NCI-H2171 treated with DMSO at 0.1 percent for 48 hours (cell line): Measurements from ENCODE around the gene PTGDS.
A peak's percentile ranks its signal among the peaks of the same experiment; 100 is the strongest.

Experiments
- DNase-seq: peaks from one replicate; lab custom pipeline; 2025; lab: John Stamatoyannopoulos, UW

The PTGDS gene

GRCh38 chr9:136977223-136977622 is at the start of gene PTGDS:
Gene PTGDS, plus strand, starts transcription at chr9:136977504. Its CDS starts 75 bp downstream, at chr9:136977579.
- DNase-seq = no peak

GRCh38 chr9:136928591-136928990 is 48.7 kb upstream of the PTGDS start:
- no peak for DNase-seq

- no peak for DNase-seq
These were observed 47.3 kb upstream of the PTGDS start for GRCh38 chr9:136930014-136930413.

GRCh38 chr9:136931611-136932130 is 45.6 kb upstream of the PTGDS start:
- no peak for DNase-seq

GRCh38 chr9:136934277-136934676 is 43.0 kb upstream of the PTGDS start:
- no peak for DNase-seq

GRCh38 chr9:136935651-136936050 is 41.7 kb upstream of the PTGDS start:
- DNase-seq = no peak

GRCh38 chr9:136936645-136937170 is 40.6 kb upstream of the PTGDS start:
- DNase-seq = no peak

- no peak for DNase-seq
These were observed 39.9 kb upstream of the PTGDS start for GRCh38 chr9:136937186-136938001.

GRCh38 chr9:136939431-136939995 is 37.8 kb upstream of the PTGDS start:
- DNase-seq = no peak

GRCh38 chr9:136939996-136940525 is 37.2 kb upstream of the PTGDS start:
- DNase-seq = no peak

- no peak for DNase-seq
These were observed 36.6 kb upstream of the PTGDS start for GRCh38 chr9:136940526-136941230.

GRCh38 chr9:136941231-136942111 is 35.8 kb upstream of the PTGDS start:
- no peak for DNase-seq

- no peak for DNase-seq
These were observed 35.0 kb upstream of the PTGDS start for GRCh38 chr9:136942112-136942880.

- no peak for DNase-seq
These were observed 34.4 kb upstream of the PTGDS start for GRCh38 chr9:136942881-136943230.

GRCh38 chr9:136943291-136944211 is 33.8 kb upstream of the PTGDS start:
- DNase-seq = no peak

- DNase-seq = no peak
These were observed 33.1 kb upstream of the PTGDS start for GRCh38 chr9:136944212-136944518.

- peak; percentile 95 for DNase-seq
These were observed 32.6 kb upstream of the PTGDS start, which contains the start of the genes C8G and FBXW5 for GRCh38 chr9:136944519-136945332. Gene C8G, plus strand, starts transcription at chr9:136945243. Its CDS starts 78 bp downstream, at chr9:136945321. Gene FBXW5, minus strand, starts transcription at chr9:136944738. Its CDS starts 655 bp downstream, at chr9:136944083.
